Neutrophil (primary cell): Measurements from ENCODE around the gene MYO1C.

Experiments
- H3K27ac ChIP-seq: fragments of 200-600 bp; sonication (generic); 2 replicates; pipeline ENCODE4 v1.5.1; 2016; ENCODE audit warnings: mild to moderate bottlenecking, moderate library complexity
- H3K27me3 ChIP-seq: fragments of 200-600 bp; sonication (generic); 2 replicates; pipeline ENCODE4 v1.6.0; 2016; ENCODE audit warnings: mild to moderate bottlenecking
- H3K36me3 ChIP-seq: fragments of 200-600 bp; sonication (generic); 2 replicates; pipeline ENCODE4 v1.5.1; 2017
- H3K4me1 ChIP-seq, 2 experiments: fragments of 200-600 bp in 1 of 2; sonication (generic) in 1 of 2; 1 replicate in 1 of 2; 2 replicates in 1 of 2; pipeline versions ENCODE4 v1.5.1 to v1.6.1; 2013 to 2016; ENCODE audit warnings: low read depth in 1 of 2, low read length in 1 of 2, mild to moderate bottlenecking in 1 of 2, moderate library complexity in 1 of 2; ENCODE audit not compliant: control insufficient read depth in 1 of 2, insufficient read depth in 1 of 2
- H3K4me3 ChIP-seq, 2 experiments: fragments of 200-600 bp in 1 of 2; sonication (generic) in 1 of 2; 1 replicate in 1 of 2; 2 replicates in 1 of 2; pipeline ENCODE4 v1.5.1; 2013 to 2016; ENCODE audit warnings: low read depth in 1 of 2, low read length in 1 of 2, mild to moderate bottlenecking in 1 of 2, moderate library complexity in 1 of 2
- H3K9me3 ChIP-seq: fragments of 200-600 bp; sonication (generic); 2 replicates; pipeline ENCODE4 v1.5.1; 2016
- TF ChIP-seq, protein P1 (sequence below): fragments of 200-600 bp; sonication (generic); IDR thresholded peaks from 2 replicates; pipeline ENCODE4 v1.5.1; 2016; ENCODE audit warnings: antibody characterized with exemption

Gene MYO1C

DNA sequence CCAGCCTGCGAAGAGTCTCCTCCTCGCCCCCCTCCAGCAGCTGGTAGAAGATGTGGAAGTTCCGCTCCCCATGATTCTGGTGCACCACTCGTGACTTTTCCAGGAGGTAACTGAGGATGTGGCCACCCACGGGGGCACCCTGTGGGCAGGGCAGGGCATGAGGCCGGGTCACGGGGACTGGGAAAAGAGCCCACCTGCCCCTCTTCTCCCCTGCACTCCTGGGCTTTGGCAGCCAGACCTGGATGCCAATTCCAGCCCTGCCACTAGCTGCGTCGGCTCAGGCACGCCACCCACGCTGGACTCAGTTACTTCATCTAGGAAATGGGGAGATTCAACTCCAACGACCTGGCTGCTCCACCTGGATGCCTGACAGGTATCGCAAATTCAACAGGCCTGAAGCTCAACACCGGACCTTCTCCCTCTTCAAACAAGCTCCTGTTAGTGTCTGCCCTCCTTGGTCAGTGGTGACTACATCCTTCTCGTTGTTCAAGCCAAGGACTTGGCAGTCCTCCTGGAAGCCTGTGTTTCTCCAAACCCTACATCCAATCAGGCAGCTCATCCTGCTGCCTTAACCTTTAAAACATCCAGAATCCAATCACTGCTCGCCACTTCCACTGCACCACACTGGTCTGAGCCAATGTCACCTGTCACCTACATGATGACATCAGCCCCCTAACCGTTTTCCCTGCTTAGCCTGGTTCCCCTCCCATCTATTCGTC is 11.6 kb downstream of the MYO1C start:
- no peaks in the 10 kb centered on the region for H3K9me3 ChIP-seq
- TF ChIP-seq, protein P1, sequence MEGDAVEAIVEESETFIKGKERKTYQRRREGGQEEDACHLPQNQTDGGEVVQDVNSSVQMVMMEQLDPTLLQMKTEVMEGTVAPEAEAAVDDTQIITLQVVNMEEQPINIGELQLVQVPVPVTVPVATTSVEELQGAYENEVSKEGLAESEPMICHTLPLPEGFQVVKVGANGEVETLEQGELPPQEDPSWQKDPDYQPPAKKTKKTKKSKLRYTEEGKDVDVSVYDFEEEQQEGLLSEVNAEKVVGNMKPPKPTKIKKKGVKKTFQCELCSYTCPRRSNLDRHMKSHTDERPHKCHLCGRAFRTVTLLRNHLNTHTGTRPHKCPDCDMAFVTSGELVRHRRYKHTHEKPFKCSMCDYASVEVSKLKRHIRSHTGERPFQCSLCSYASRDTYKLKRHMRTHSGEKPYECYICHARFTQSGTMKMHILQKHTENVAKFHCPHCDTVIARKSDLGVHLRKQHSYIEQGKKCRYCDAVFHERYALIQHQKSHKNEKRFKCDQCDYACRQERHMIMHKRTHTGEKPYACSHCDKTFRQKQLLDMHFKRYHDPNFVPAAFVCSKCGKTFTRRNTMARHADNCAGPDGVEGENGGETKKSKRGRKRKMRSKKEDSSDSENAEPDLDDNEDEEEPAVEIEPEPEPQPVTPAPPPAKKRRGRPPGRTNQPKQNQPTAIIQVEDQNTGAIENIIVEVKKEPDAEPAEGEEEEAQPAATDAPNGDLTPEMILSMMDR, result no peak
- no peak overlapping the region for H3K27ac ChIP-seq
- H3K36me3 ChIP-seq, result no peaks in the 10 kb centered on the region
- H3K4me1 ChIP-seq, result peaks cover 7 to 15% of the 10 kb centered on the region in 2 experiments
- H3K4me3 ChIP-seq, result no peak overlapping the region
- peaks cover 95% of the 10 kb centered on the region for H3K27me3 ChIP-seq

DNA sequence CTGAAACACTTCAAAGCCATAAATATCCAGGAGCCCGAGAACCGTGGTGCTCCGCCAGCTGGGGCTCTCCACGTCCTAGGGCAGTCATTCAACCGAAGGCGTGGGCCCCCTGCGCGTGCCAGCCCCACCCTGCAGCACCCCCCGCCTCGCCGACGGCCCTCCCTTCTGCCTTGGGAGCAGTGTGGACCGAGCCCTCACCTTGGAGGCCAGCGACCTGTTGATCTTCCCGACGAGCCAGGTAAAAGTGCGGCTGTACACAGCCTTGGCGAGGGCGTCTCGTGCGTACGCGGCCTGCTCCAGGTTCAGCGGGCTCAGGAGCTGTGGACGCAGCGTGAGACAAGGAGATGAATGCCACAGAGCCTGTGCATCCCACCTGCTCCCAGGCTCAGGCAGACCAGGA is 14.1 kb downstream of the MYO1C start:
- H3K36me3 ChIP-seq, result no peaks in the 10 kb centered on the region
- H3K27ac ChIP-seq, result no peak overlapping the region
- no peak overlapping the region for H3K4me3 ChIP-seq
- no peaks in the 10 kb centered on the region for H3K9me3 ChIP-seq
- TF ChIP-seq, protein P1, result no peak
- H3K4me1 ChIP-seq, result no peaks in the 10 kb centered on the region
- peaks cover 94% of the 10 kb centered on the region for H3K27me3 ChIP-seq

GRCh38 chr17:1475321-1475854 is 17.1 kb downstream of the MYO1C start:
- H3K27ac ChIP-seq, result no peak overlapping the region
- TF ChIP-seq, protein P1, result no peak
- no peaks in the 10 kb centered on the region for H3K9me3 ChIP-seq
- H3K4me1 ChIP-seq, result no peaks in the 10 kb centered on the region
- no peaks in the 10 kb centered on the region for H3K36me3 ChIP-seq
- H3K27me3 ChIP-seq, result peaks cover 96% of the 10 kb centered on the region
- no peak overlapping the region for H3K4me3 ChIP-seq

- H3K4me3 ChIP-seq, result no peak overlapping the region
- H3K27ac ChIP-seq, result no peak overlapping the region
- no peaks in the 10 kb centered on the region for H3K9me3 ChIP-seq
- H3K4me1 ChIP-seq, result no peaks in the 10 kb centered on the region
- TF ChIP-seq, protein P1, result no peak
- no peaks in the 10 kb centered on the region for H3K36me3 ChIP-seq
- peaks cover 99% of the 10 kb centered on the region for H3K27me3 ChIP-seq
Observed at GRCh38 chr17:1474402-1475189, 17.9 kb downstream of the MYO1C start.

GRCh38 chr17:1473841-1474240 is 18.6 kb downstream of the MYO1C start:
- Histone ChIP-seq H3K9me3 (no peaks in the 10 kb centered on the region), H3K4me1 (peaks cover 0 to 3% of the 10 kb centered on the region in 2 experiments), H3K27ac (no peak overlapping the region), H3K36me3 (no peaks in the 10 kb centered on the region), H3K4me3 (no peak overlapping the region), H3K27me3 (peaks cover 99% of the 10 kb centered on the region)
- TF ChIP-seq, protein P1, result no peak
